Transverse colon (tissue), 4 donors: ENCODE data around the gene PRR5.

Source experiments
- POLR2A ChIP-seq: fragments of 450-650 bp; IDR thresholded peaks from one replicate; pipeline ENCODE4 v1.6.1; 2016; ENCODE audit warnings: antibody characterized with exemption, mild to moderate bottlenecking, moderate library complexity
- POLR2AphosphoS5 ChIP-seq, 3 donors: sonication (generic); formaldehyde crosslinking; IDR thresholded peaks; one replicate each; pipeline ENCODE4 v1.6.1; 2016; ENCODE audit warnings: antibody characterized with exemption in 3 of 3
- TF ChIP-seq, protein P1 (sequence below), 5 experiments: fragments of 200-600 bp in 3 of 5; fragments of 450-650 bp in 2 of 5; sonication (generic) in 3 of 5; IDR thresholded peaks; 1 replicate in 2 of 5; 2 replicates in 3 of 5; pipeline ENCODE4 v1.5.1; 2016 to 2017; ENCODE audit warnings: antibody characterized with exemption in 5 of 5, inconsistent platforms in 3 of 5, mild to moderate bottlenecking in 2 of 5, moderate library complexity in 1 of 5

GRCh38 chr22:44753189-44754042 is 51.4 kb downstream of the PRR5 start:
- TF ChIP-seq, protein P1, sequence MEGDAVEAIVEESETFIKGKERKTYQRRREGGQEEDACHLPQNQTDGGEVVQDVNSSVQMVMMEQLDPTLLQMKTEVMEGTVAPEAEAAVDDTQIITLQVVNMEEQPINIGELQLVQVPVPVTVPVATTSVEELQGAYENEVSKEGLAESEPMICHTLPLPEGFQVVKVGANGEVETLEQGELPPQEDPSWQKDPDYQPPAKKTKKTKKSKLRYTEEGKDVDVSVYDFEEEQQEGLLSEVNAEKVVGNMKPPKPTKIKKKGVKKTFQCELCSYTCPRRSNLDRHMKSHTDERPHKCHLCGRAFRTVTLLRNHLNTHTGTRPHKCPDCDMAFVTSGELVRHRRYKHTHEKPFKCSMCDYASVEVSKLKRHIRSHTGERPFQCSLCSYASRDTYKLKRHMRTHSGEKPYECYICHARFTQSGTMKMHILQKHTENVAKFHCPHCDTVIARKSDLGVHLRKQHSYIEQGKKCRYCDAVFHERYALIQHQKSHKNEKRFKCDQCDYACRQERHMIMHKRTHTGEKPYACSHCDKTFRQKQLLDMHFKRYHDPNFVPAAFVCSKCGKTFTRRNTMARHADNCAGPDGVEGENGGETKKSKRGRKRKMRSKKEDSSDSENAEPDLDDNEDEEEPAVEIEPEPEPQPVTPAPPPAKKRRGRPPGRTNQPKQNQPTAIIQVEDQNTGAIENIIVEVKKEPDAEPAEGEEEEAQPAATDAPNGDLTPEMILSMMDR (IDR thresholded peaks at IDR 0.05): no peak
- no peak for TF ChIP-seq POLR2AphosphoS5 (IDR thresholded peaks at IDR 0.05)
- TF ChIP-seq POLR2A: no peak
